ENCODE data around the gene TRIM52.
"Not testable (repeated sequence)": the region's sequence is repeated elsewhere in the genome, so short reads cannot be mapped to it uniquely, and the experiment has no call there.

Gene TRIM52

GRCh38 chr5:181212080-181212479 is 48.9 kb downstream of the TRIM52 start:
- no peak for DNase-seq

GRCh38 chr5:181211208-181211607 is 49.7 kb downstream of the TRIM52 start:
- no peak for DNase-seq

- not testable (repeated sequence) for DNase-seq
Observed at GRCh38 chr5:181210698-181211097, 50.2 kb downstream of the TRIM52 start.

GRCh38 chr5:181210148-181210547 is 50.8 kb downstream of the TRIM52 start:
- DNase-seq: not testable (repeated sequence)

- not testable (repeated sequence) for DNase-seq
Observed at GRCh38 chr5:181209006-181209405, 51.9 kb downstream of the TRIM52 start.

- DNase-seq: no peak
Observed at GRCh38 chr5:181207960-181208253, 53.0 kb downstream of the TRIM52 start.

GRCh38 chr5:181207214-181207959 is 53.6 kb downstream of the TRIM52 start:
- no peak for DNase-seq

GRCh38 chr5:181205761-181206649 is 54.9 kb downstream of the TRIM52 start:
- DNase-seq: no peak

All from 8988T (cell line).